ENCODE results near the gene IMP4.

IMP4 gene

DNA sequence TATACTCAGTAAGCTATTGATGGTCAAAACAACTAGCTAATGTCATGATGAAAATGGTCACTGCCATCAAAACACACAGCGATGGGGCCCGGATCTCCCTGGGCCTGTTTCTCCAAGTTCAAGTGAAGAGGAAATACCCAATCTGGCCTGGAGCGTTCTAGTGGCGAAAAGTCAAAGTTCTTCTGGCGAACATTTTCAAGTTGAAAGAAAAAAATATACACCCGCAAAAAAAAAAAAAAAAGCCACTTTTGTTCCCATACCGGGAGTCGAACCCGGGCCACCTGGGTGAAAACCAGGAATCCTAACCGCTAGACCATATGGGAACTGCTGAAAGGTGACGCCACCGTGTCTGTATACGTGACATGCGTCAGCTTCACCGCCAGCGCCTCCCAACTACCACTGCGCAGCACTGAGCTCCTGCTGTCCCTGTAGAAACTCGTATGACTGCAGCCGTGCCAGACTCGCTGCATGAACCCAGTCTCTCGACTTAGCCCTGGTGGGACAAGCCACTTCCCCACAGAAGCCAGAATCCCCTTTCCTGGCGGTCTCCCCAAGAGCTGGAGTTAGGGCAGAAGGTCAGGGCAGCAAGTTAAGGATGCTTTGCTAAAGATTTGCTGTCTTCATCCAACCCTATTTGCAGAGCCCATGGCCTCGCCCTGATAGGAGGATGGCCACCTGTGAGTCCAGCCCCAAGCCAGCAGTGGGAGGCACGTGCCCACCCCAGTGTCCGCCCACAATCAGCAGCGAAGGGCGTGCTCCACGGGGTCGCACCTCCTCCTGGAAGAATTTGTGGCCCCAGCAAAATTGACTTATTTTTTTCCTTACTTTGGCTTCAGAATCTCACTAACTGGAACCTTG lies 5.6 kb upstream of the IMP4 start:
- peak; percentile 53 for DNase-seq

- DNase-seq: no peak
These were observed 4.9 kb upstream of the IMP4 start for GRCh38 chr2:130337735-130338325.

DNA sequence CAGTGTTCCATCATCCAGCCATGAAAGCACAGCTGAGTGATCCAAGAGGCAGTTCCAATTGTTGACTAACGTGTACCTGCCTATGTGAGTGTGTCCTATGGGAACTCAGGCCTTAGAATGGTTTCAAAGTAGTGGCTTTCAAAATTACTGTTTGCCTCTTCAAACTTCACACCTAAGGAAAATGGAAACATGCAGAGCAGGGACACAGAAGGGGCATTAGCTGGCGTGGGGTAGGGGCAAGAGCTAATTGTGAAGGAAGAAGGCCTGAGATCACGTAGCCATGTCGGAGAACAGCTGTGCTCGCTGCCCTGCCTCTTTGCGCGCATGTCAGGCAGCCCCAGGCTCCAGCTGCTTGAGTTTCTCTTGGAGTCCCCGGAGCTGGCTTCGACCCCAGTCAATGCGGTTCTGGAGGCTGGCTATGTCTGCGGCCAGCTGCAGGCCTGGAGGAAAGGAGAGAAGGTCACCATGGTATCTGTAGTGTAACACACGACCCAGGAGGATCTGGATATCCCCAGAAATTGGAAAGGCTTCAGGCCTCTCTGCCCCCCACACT lies 3.8 kb upstream of the IMP4 start:
- no peak for DNase-seq

DNA sequence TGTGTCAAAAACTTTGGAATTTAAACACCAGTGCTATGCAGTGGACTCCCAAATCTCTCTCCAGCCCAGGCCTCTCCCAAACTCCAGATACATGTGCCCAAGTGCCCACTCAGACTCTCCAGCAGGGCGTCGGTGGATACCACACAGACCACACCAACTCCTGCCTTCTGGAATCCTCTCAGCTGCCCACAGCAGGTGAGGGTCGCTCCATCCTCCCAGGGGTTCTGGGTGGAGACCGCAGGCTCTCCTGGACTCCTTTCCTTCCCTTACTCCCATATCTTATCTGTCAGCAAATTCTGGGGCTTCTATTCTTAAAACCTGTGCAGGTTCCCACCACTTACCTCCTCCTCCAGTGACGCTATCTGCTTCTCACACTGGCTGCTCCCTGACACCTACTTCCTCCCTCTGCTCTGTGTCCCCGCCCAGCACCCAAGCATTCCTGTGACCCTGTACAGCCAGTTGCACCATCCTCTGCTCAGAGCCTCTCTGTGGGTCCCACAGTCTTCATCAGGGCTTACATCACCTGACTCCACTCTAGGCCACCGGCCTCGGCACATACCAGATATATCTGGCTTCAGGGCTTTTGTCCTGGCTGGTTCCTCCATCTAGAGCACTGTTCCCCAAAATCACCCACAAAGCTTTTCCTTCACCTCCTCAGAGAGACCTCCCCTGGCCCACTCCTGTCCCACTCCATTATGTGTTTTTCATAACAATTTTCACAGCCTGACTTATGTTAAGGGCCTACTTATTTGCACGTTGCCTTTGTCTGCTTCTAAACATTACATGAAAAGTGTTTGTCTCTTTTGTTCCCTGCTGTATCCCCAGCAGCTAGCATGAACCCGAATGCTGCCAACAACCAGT lies 2.6 kb upstream of the IMP4 start:
- no peak for DNase-seq

- peak; percentile 53 for DNase-seq
These were observed 1.1 kb upstream of the IMP4 start for GRCh38 chr2:130341562-130342019.

GRCh38 chr2:130342020-130342532 lies 621 bp upstream of the IMP4 start:
- peak; percentile 85 for DNase-seq

DNA sequence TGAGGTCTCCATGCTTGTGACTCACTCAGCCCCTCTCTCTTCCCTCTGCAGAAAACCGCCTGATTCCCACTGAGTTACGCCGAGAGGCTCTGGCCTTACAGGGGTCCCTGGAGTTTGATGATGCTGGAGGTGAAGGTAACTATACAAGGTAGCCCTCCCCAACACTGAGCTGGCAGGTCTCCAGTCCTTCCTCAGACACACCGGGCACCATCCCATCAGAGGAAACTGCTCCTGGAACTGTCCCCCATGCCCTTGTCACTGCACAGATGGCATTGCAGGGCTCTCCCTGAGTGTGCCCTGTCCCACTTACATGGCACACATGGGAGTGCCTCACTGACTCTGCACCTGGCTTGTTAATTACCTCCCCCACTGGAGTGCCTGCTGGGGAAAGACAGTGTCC lies 1.9 kb downstream of the IMP4 start:
- DNase-seq: no peak

DNA sequence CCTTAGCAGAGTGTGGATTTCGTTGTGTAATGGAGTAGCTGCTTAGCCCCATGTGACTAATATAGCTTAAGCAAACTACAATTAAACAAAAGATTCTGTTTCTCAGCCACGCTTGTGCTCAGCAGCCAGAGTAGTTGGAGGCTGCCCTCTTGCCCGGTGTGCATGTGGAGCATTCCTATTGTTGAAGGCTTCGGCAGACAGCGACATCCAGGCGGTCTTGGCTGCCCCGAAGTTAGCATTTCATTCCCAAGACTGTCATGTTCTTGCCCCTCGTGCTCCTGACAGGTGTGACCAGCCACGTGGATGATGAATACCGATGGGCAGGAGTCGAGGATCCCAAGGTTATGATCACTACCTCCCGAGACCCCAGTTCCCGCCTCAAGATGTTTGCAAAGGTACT lies 2.4 kb downstream of the IMP4 start:
- DNase-seq: no peak

GRCh38 chr2:130345611-130346010 lies 2.9 kb downstream of the IMP4 start:
- DNase-seq: no peak

GRCh38 chr2:130346041-130346740 lies 3.5 kb downstream of the IMP4 start:
- no peak for DNase-seq

DNA sequence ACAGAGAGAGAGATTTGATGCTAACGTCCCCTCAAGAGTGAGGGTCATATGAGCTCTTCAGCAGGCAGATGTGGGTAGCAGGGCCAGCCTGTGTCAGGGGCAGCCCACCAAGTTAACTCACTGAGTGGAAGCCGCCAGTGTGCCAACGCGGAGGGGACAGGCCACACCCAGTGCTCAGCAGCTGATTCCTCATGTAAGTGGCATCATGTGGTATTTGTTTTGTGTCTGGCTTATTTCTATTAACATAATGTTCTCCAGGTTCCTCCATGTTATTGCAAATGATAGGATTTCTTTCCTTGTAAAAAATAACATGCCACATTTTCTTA lies 4.0 kb downstream of the IMP4 start:
- no peak for DNase-seq

DNA sequence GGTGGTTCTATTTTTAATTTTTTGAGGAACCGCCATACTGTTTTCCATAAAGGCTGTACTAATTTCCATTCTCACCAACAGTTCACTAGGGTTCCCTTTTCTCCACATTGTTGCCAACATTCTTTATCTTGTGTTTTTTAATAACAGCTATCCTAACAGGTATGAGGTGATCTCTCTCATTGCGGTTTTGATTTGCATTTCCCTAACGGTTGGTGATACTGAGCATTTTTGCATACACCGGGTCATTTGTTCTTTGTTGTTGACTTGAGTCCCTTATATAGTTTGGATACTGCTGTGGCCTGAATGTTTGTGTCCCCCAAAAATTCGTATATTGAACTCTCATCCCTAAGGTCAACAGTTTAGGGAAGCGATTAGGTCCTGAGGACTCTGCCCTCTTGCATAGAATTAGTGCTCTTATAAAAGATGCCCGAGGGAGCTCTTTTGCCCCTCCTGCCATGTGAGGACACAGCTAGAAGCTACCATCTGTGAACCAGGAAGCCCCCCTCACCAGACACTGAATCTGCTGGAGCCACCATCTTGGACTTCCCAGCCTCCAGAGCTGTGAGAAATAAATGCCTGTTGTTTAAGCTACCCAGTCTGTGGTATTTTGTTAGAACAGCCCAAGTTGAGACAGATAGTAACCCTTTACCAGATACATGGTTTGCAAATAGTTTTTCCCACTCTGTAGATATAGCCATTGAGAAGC lies 4.7 kb downstream of the IMP4 start:
- DNase-seq: no peak

DNA sequence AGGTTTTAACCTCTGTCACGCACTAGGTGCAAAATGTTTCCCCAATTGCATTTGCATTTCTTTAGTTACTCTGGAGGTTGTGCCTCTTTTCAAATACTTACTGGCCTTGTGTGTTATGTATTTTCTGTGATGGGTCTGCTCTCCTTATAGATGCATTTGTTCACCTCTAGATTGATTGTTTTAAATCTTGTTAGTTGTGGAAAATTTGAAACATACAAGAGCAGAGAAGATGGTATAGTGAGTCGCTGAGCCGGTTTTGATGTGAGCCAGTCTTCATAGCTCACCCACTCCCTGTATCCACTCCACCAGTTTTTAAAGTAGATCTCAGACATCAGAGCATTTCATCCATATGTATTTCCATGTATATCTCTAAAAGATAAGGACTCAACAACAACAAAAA lies 6.5 kb downstream of the IMP4 start:
- no peak for DNase-seq

DNA sequence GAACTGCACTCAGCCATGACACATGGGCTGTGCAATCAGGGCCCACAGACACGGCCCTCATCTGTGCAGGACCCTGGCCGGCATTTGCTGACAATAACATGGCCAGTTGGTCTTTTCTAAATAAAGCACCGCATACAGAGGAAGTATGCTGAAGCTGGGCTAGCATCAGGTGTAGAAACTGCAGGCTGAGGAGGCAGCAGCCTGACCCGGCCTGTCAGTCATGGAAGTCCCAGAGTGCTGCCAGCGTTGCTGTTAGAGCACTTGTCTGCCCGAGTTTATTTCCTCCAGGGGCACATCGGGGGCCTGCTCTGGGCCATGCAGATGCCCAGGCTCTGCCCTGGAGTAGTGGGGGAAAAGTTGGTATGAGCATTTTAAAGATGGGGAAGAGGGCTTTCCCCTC lies 9.0 kb downstream of the IMP4 start:
- DNase-seq: no peak

DNA sequence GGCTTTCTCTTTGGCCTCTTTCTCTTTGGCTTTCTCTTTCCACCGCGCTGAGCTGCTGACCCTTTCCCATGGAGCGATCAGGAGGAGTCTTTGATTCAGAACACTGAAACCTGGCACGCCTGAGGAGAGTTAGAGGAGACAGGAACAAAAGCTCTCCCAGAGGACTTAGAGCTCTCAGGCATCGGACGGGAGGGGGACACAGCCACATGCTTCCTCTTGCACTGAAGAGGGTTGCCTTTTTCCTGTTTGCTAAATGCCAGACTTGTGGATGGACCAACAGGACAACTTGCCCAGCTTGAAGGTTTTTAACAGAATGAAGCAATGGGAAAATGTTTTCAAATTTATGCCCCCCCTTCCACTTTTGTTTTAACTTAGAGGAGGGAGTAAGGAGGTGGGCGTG lies 9.5 kb downstream of the IMP4 start:
- DNase-seq: no peak

- no peak for DNase-seq
These were observed 10.8 kb downstream of the IMP4 start for GRCh38 chr2:130353291-130354138.

DNA sequence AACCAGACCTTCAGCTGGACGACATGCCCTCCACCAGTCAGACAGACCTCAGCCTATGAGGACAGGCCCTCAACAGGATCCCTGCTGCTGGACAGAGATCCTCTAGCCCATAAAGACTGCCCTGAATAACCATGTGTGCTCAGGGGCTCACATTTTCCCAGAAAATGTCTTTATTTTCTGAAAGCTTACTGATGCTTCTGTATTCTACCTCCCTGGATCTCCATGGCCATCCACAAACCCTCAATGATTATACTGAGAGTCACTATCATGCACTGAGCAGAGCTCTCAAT lies 11.4 kb downstream of the IMP4 start:
- DNase-seq: no peak

- no peak for DNase-seq
These were observed 12.5 kb downstream of the IMP4 start for GRCh38 chr2:130355172-130355577.

DNA sequence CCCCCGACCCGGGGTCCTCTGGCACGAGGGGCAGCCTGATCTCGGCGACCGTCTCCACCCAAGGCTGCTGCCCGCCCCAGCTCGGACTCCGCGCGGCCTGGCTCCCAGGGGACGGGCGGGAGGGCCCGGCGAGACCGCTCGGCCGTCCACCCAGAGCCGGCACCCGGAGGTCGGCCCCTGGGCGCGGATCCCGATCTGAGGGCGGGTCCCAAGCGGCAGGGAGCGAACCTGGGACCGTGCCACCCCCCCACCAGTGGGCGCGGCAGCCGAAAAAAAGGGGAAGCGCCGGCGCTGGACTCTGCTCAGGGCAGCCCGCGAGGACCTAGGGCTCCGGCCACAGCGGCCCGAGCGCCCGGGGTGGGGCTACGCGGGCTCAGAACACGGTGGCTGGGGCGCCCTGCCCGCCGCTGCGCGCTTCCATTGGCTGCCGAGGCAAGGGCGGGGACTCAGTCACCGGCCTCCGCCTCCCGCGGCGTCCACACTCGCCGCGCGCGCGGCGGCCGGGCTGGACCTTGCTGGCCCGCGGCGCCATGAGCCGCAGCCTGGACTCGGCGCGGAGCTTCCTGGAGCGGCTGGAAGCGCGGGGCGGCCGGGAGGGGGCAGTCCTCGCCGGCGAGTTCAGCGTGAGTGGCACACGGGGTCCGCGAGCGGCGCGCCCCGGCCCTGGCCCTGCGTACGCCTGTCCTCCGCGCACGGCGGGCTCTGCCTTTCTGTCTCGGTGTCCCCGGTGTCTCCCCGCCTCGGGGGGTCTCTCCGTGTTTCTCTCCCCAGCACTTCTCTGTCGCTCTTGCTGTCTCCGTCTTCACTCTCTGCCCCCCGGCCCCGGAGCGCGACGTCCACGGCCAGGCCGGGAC lies 13.1 kb downstream of the IMP4 start, which contains the start of gene PTPN18:
Gene PTPN18 (plus strand): TSS at position 479 of the 854 bp plus-strand sequence. CDS start 52 bp downstream, at position 531.
- peak; percentile 71 for DNase-seq

- DNase-seq: no peak
These were observed 15.2 kb downstream of the IMP4 start for GRCh38 chr2:130357864-130358263.
